ENCODE measurements around the gene REXO4.

The REXO4 gene

GRCh38 chr9:133464638-133465037 lies 46.8 kb upstream of the REXO4 start:
- H2AFZ ChIP-seq (ENCODE audit: low read length) = no peak overlapping the region
- no peaks in the 10 kb centered on the region for H3K9me2 ChIP-seq (replicated peaks; ENCODE audit: low read depth, low read length)
- no peak overlapping the region for H3K9ac ChIP-seq (ENCODE audit: low read depth, low read length, poor library complexity, severe bottlenecking)
- peaks cover 5% of the 10 kb centered on the region; the same call in 1 of the 2 replicates for H3K36me3 ChIP-seq (ENCODE audit: insufficient read depth, low read length)
- H3K79me2 ChIP-seq (ENCODE audit: insufficient read depth, low read length) = peaks cover 24% of the 10 kb centered on the region; the same call in 1 of the 2 replicates
- no peaks in the 10 kb centered on the region for H3K27me3 ChIP-seq (ENCODE audit: insufficient read depth, low read length, poor library complexity, severe bottlenecking)
- H3K4me2 ChIP-seq (ENCODE audit: low read depth, low read length, poor library complexity, severe bottlenecking) = no peak overlapping the region
- no peaks in the 10 kb centered on the region for H3K9me3 ChIP-seq (ENCODE audit: insufficient read depth, low read depth, low read length)
- H3F3A ChIP-seq (ENCODE audit: low read depth) = no peaks in the 10 kb centered on the region; the same call in 1 of the 2 replicates
- H3K4me3 ChIP-seq (ENCODE audit: low read length, poor library complexity, severe bottlenecking) = no peak overlapping the region
- TF ChIP-seq CTCF (conservative IDR thresholded peaks at IDR 0.05; ENCODE audit: low read length) (no peak), EZH2phosphoT487 (IDR thresholded peaks at IDR 0.05; ENCODE audit: borderline replicate concordance) (no peak)
- H4K20me1 ChIP-seq (ENCODE audit: insufficient read depth, low read length, poor library complexity, severe bottlenecking) = peaks cover 16% of the 10 kb centered on the region
- peaks cover 21% of the 10 kb centered on the region for H3K4me1 ChIP-seq (ENCODE audit: insufficient read depth, low read length, poor library complexity, severe bottlenecking)

- Histone ChIP-seq H4K20me1 (ENCODE audit: insufficient read depth, low read length, poor library complexity, severe bottlenecking) (peaks cover 16% of the 10 kb centered on the region), H3K27me3 (ENCODE audit: insufficient read depth, low read length, poor library complexity, severe bottlenecking) (no peaks in the 10 kb centered on the region)
- no peak for TF ChIP-seq EZH2phosphoT487 (IDR thresholded peaks at IDR 0.05; ENCODE audit: borderline replicate concordance)
- no peak for TF ChIP-seq CTCF (conservative IDR thresholded peaks at IDR 0.05; ENCODE audit: low read length)
Measured at GRCh38 chr9:133463864-133464615, 46.2 kb upstream of the REXO4 start.

GRCh38 chr9:133463234-133463863 lies 45.5 kb upstream of the REXO4 start:
- Histone ChIP-seq H3K4me3 (ENCODE audit: low read length, poor library complexity, severe bottlenecking) (no peak overlapping the region), H3K4me1 (ENCODE audit: insufficient read depth, low read length, poor library complexity, severe bottlenecking) (peaks cover 29% of the 10 kb centered on the region), H3K79me2 (ENCODE audit: insufficient read depth, low read length) (peaks cover 24% of the 10 kb centered on the region; the same call in 1 of the 2 replicates), H3K36me3 (ENCODE audit: insufficient read depth, low read length) (peaks cover 5% of the 10 kb centered on the region; the same call in 1 of the 2 replicates), H3K9me2 (replicated peaks; ENCODE audit: low read depth, low read length) (no peaks in the 10 kb centered on the region), H2AFZ (ENCODE audit: low read length) (no peak overlapping the region), H3K9me3 (ENCODE audit: insufficient read depth, low read depth, low read length) (no peaks in the 10 kb centered on the region), H3K27me3 (ENCODE audit: insufficient read depth, low read length, poor library complexity, severe bottlenecking) (no peaks in the 10 kb centered on the region), H3F3A (ENCODE audit: low read depth) (no peaks in the 10 kb centered on the region; the same call in 1 of the 2 replicates), H3K9ac (ENCODE audit: low read depth, low read length, poor library complexity, severe bottlenecking) (no peak overlapping the region), H4K20me1 (ENCODE audit: insufficient read depth, low read length, poor library complexity, severe bottlenecking) (peaks cover 16% of the 10 kb centered on the region), H3K4me2 (ENCODE audit: low read depth, low read length, poor library complexity, severe bottlenecking) (no peak overlapping the region)
- no peak for TF ChIP-seq EZH2phosphoT487 (IDR thresholded peaks at IDR 0.05; ENCODE audit: borderline replicate concordance)
- TF ChIP-seq CTCF (conservative IDR thresholded peaks at IDR 0.05; ENCODE audit: low read length) = peak; percentile 25; the same call in 1 of the 2 replicates

More at GRCh38 chr9:133463864-133464615, 46.2 kb upstream of the REXO4 start:
- no peak overlapping the region for H2AFZ ChIP-seq (ENCODE audit: low read length)
- no peak overlapping the region for H3K9ac ChIP-seq (ENCODE audit: low read depth, low read length, poor library complexity, severe bottlenecking)
- H3K9me2 ChIP-seq (replicated peaks; ENCODE audit: low read depth, low read length) = no peaks in the 10 kb centered on the region
- H3K4me2 ChIP-seq (ENCODE audit: low read depth, low read length, poor library complexity, severe bottlenecking) = no peak overlapping the region
- peaks cover 24% of the 10 kb centered on the region; the same call in 1 of the 2 replicates for H3K79me2 ChIP-seq (ENCODE audit: insufficient read depth, low read length)
- peaks cover 25% of the 10 kb centered on the region for H3K4me1 ChIP-seq (ENCODE audit: insufficient read depth, low read length, poor library complexity, severe bottlenecking)
- no peak overlapping the region for H3K4me3 ChIP-seq (ENCODE audit: low read length, poor library complexity, severe bottlenecking)
- H3K9me3 ChIP-seq (ENCODE audit: insufficient read depth, low read depth, low read length) = no peaks in the 10 kb centered on the region
- no peaks in the 10 kb centered on the region; the same call in 1 of the 2 replicates for H3F3A ChIP-seq (ENCODE audit: low read depth)
- H3K36me3 ChIP-seq (ENCODE audit: insufficient read depth, low read length) = peaks cover 5% of the 10 kb centered on the region; the same call in 1 of the 2 replicates
